ENCODE data around the gene GSTT2. TPM values are rescaled to one million over a fixed set of nuclear protein-coding genes. Genes with fewer than 3 reads are reported as not detected.

GSTT2 gene
- total RNA-seq, 1 donor from 2014 or later: not detected

- H3K79me2 ChIP-seq (ENCODE audit: insufficient read depth, low read length): peaks cover 17% of the 10 kb centered on the region
- no peaks in the 10 kb centered on the region for H3K27me3 ChIP-seq (ENCODE audit: insufficient read depth, low read length)
- TF ChIP-seq EZH2 (IDR thresholded peaks at IDR 0.05; ENCODE audit: insufficient read depth, low read length): no peak
- no peak for TF ChIP-seq CTCF (IDR thresholded peaks at IDR 0.05; ENCODE audit: insufficient read depth, low read depth, low read length)
- Mint-ChIP-seq H3K27me3 (ENCODE audit: low read depth, unreplicated experiment) (peaks cover 18% of the 10 kb centered on the region), H3K4me3 (ENCODE audit: unreplicated experiment) (no peak overlapping the region), H3K36me3 (ENCODE audit: low read depth, unreplicated experiment) (peaks cover 1% of the 10 kb centered on the region), H3K4me1 (ENCODE audit: low read depth, unreplicated experiment) (peaks cover 4% of the 10 kb centered on the region), H3K9me3 (ENCODE audit: unreplicated experiment) (no peaks in the 10 kb centered on the region), H3K27ac (ENCODE audit: unreplicated experiment) (no peak overlapping the region)
- H3K27ac ChIP-seq (ENCODE audit: low read depth, low read length): no peak overlapping the region
- DNase-seq (ENCODE audit: low read depth) (no peak), FAIRE-seq (no peak)
- no peak overlapping the region for H3K9ac ChIP-seq (ENCODE audit: low read length)
- H3K4me3 ChIP-seq (ENCODE audit: insufficient read depth, low read depth, low read length): no peak overlapping the region
- H3K9me3 ChIP-seq (ENCODE audit: insufficient read depth, low read depth, low read length): no peaks in the 10 kb centered on the region
- H3K36me3 ChIP-seq (ENCODE audit: insufficient read depth, low read length): no peaks in the 10 kb centered on the region
- H3K4me1 ChIP-seq (ENCODE audit: insufficient read depth, low read length): peaks cover 12% of the 10 kb centered on the region
- no peak overlapping the region for H3K4me2 ChIP-seq (ENCODE audit: low read length)
- peaks cover 8% of the 10 kb centered on the region for H4K20me1 ChIP-seq (ENCODE audit: insufficient read depth, low read length)
- H2AFZ ChIP-seq (ENCODE audit: low read depth, low read length): no peak overlapping the region
Observed at GRCh38 chr22:24008381-24009226, 28.7 kb downstream of the GSTT2 start.

GRCh38 chr22:24009227-24010017, 29.5 kb downstream of the GSTT2 start:
- no peaks in the 10 kb centered on the region for H3K9me3 Mint-ChIP-seq (ENCODE audit: unreplicated experiment)
- Histone ChIP-seq H3K36me3 (ENCODE audit: insufficient read depth, low read length) (no peaks in the 10 kb centered on the region), H2AFZ (ENCODE audit: low read depth, low read length) (no peak overlapping the region), H3K4me2 (ENCODE audit: low read length) (no peak overlapping the region), H4K20me1 (ENCODE audit: insufficient read depth, low read length) (peaks cover 14% of the 10 kb centered on the region), H3K4me3 (ENCODE audit: insufficient read depth, low read depth, low read length) (no peak overlapping the region), H3K27me3 (ENCODE audit: insufficient read depth, low read length) (no peaks in the 10 kb centered on the region), H3K9me3 (ENCODE audit: insufficient read depth, low read depth, low read length) (no peaks in the 10 kb centered on the region), H3K4me1 (ENCODE audit: insufficient read depth, low read length) (peaks cover 12% of the 10 kb centered on the region), H3K27ac (ENCODE audit: low read depth, low read length) (no peak overlapping the region), H3K79me2 (ENCODE audit: insufficient read depth, low read length) (peaks cover 24% of the 10 kb centered on the region), H3K9ac (ENCODE audit: low read length) (no peak overlapping the region)
- H3K4me1 Mint-ChIP-seq (ENCODE audit: low read depth, unreplicated experiment): peaks cover 4% of the 10 kb centered on the region
- TF ChIP-seq EZH2 (IDR thresholded peaks at IDR 0.05; ENCODE audit: insufficient read depth, low read length): no peak
- TF ChIP-seq CTCF (IDR thresholded peaks at IDR 0.05; ENCODE audit: insufficient read depth, low read depth, low read length): no peak
- H3K4me3 Mint-ChIP-seq (ENCODE audit: unreplicated experiment): no peak overlapping the region
- FAIRE-seq (no peak), DNase-seq (ENCODE audit: low read depth) (no peak)
- H3K36me3 Mint-ChIP-seq (ENCODE audit: low read depth, unreplicated experiment): peaks cover 1% of the 10 kb centered on the region
- H3K27me3 Mint-ChIP-seq (ENCODE audit: low read depth, unreplicated experiment): peaks cover 13% of the 10 kb centered on the region
- no peak overlapping the region for H3K27ac Mint-ChIP-seq (ENCODE audit: unreplicated experiment)

Measured in astrocyte (in vitro differentiated cells and primary cell).